ENCODE data around the gene GAST. TPM values are rescaled to one million over a fixed set of nuclear protein-coding genes. Genes with fewer than 3 reads are reported as not detected.
A peak's percentile ranks its signal among the peaks of the same experiment; 100 is the strongest.

The GAST gene
- total and polyA plus RNA-seq, 2 of the 13 experiments (the other 11 are each of a cell fraction or from before 2014, with no cell fraction given) = 0.32 to 0.42 TPM

- TF ChIP-seq SKIL (CRISPR knock-in tag; IDR thresholded peaks at IDR 0.05; ENCODE audit: borderline replicate concordance) = peak; percentile 34; the same call in 1 of the 2 replicates
- peak; percentile 61; the same call in 1 of the 2 replicates for TF ChIP-seq MXD1 (CRISPR knock-in tag; IDR thresholded peaks at IDR 0.05)
- peak; percentile 27; the same call in 1 of the 2 replicates for TF ChIP-seq ZNF501 (CRISPR knock-in tag; IDR thresholded peaks at IDR 0.05)
- no peak for TF ChIP-seq NFE2 (CRISPR knock-in tag; IDR thresholded peaks at IDR 0.05)
- TF ChIP-seq, protein P1, sequence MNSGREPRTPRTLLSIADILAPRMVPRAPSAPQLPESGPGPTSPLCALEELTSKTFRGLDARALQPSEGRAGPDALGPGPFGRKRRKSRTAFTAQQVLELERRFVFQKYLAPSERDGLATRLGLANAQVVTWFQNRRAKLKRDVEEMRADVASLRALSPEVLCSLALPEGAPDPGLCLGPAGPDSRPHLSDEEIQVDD (CRISPR knock-in tag; IDR thresholded peaks at IDR 0.05; ENCODE audit: borderline replicate concordance) = no peak
- peak; percentile 54; the same call in 1 of the 2 replicates for TF ChIP-seq IRX3 (CRISPR knock-in tag; IDR thresholded peaks at IDR 0.05; ENCODE audit: borderline replicate concordance, low read depth)
- TF ChIP-seq, protein P2, sequence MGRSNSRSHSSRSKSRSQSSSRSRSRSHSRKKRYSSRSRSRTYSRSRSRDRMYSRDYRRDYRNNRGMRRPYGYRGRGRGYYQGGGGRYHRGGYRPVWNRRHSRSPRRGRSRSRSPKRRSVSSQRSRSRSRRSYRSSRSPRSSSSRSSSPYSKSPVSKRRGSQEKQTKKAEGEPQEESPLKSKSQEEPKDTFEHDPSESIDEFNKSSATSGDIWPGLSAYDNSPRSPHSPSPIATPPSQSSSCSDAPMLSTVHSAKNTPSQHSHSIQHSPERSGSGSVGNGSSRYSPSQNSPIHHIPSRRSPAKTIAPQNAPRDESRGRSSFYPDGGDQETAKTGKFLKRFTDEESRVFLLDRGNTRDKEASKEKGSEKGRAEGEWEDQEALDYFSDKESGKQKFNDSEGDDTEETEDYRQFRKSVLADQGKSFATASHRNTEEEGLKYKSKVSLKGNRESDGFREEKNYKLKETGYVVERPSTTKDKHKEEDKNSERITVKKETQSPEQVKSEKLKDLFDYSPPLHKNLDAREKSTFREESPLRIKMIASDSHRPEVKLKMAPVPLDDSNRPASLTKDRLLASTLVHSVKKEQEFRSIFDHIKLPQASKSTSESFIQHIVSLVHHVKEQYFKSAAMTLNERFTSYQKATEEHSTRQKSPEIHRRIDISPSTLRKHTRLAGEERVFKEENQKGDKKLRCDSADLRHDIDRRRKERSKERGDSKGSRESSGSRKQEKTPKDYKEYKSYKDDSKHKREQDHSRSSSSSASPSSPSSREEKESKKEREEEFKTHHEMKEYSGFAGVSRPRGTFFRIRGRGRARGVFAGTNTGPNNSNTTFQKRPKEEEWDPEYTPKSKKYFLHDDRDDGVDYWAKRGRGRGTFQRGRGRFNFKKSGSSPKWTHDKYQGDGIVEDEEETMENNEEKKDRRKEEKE (IDR thresholded peaks at IDR 0.05) = no peak
- no peak for TF ChIP-seq ZNF558 (CRISPR knock-in tag; IDR thresholded peaks at IDR 0.05; ENCODE audit: borderline replicate concordance)
- TF ChIP-seq YY1 (IDR thresholded peaks at IDR 0.05; ENCODE audit: insufficient read depth, insufficient replicate concordance, low read depth, low read length) = no peak
- TF ChIP-seq ZNF652 (CRISPR knock-in tag; IDR thresholded peaks at IDR 0.05; ENCODE audit: borderline replicate concordance, low read depth) = no peak
- no peak for TF ChIP-seq SIN3A (IDR thresholded peaks at IDR 0.05; ENCODE audit: borderline replicate concordance, low read depth, low read length)
- TF ChIP-seq GPN1 (CRISPR knock-in tag; IDR thresholded peaks at IDR 0.05; ENCODE audit: borderline replicate concordance) = 0 out of 2 replicates have a peak, but pooled peaks have one; percentile 64
- no peak for TF ChIP-seq HCFC1 (IDR thresholded peaks at IDR 0.05; ENCODE audit: low read depth, low read length)
- TF ChIP-seq HNRNPK (IDR thresholded peaks at IDR 0.05; ENCODE audit: low read depth, low read length, poor library complexity, severe bottlenecking) = peak; percentile 8
- 0 out of 2 replicates have a peak, but pooled peaks have one; percentile 22 for TF ChIP-seq PPARG (CRISPR knock-in tag; conservative IDR thresholded peaks at IDR 0.05)
- TF ChIP-seq MATR3 (CRISPR knock-in tag; IDR thresholded peaks at IDR 0.05) = no peak
- TF ChIP-seq, protein P3, sequence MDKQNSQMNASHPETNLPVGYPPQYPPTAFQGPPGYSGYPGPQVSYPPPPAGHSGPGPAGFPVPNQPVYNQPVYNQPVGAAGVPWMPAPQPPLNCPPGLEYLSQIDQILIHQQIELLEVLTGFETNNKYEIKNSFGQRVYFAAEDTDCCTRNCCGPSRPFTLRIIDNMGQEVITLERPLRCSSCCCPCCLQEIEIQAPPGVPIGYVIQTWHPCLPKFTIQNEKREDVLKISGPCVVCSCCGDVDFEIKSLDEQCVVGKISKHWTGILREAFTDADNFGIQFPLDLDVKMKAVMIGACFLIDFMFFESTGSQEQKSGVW (CRISPR knock-in tag; IDR thresholded peaks at IDR 0.05; ENCODE audit: borderline replicate concordance) = no peak
- TF ChIP-seq ZNF484 (CRISPR knock-in tag; IDR thresholded peaks at IDR 0.05; ENCODE audit: borderline replicate concordance, low read depth) = no peak
- TF ChIP-seq ZNF530 (CRISPR knock-in tag; IDR thresholded peaks at IDR 0.05; ENCODE audit: low read depth) = no peak
- 0 out of 2 replicates have a peak, but pooled peaks have one; percentile 13 for TF ChIP-seq NCOA2 (CRISPR knock-in tag; IDR thresholded peaks at IDR 0.05)
- TF ChIP-seq CHCHD3 (CRISPR knock-in tag; IDR thresholded peaks at IDR 0.05) = peak; percentile 57; the same call in 1 of the 2 replicates
- TF ChIP-seq MAFF (IDR thresholded peaks at IDR 0.05; ENCODE audit: low read depth, low read length) = no peak
These were observed 22.2 kb downstream of the GAST start, which contains the start of gene HAP1 (continued) for GRCh38 chr17:41734139-41734948.

Data from HepG2 (cell line).